HEK293 (cell line): ENCODE measurements around the gene ABHD4.

Experiments used
- CTCF ChIA-PET: fragments of 350-600 bp; formaldehyde crosslinking; extraction: SDS; loops from one replicate; lab custom pipeline; 2021; ENCODE audit warnings: antibody characterized with exemption; lab: Yijun Ruan, JAX
- POLR2A ChIA-PET: fragments of 300-600 bp; formaldehyde crosslinking; extraction: SDS; loops from one replicate; lab custom pipeline; 2020; ENCODE audit warnings: antibody characterized with exemption, inconsistent platforms; lab: Yijun Ruan, JAX
- H3K27ac ChIP-seq: fragments of 200-500 bp; sonication (Bioruptor generic); 2 replicates; pipeline ENCODE4 v1.5.1; 2014; ENCODE audit warnings: low read depth, low read length, control low read depth, inconsistent platforms; ENCODE audit errors: extremely low read depth
- H3K36me3 ChIP-seq, 2 experiments: fragments of 200-500 bp in 1 of 2; sonication (Bioruptor generic) in 1 of 2; 1 replicate in 1 of 2; 2 replicates in 1 of 2; pipeline ENCODE4 v1.5.1; 2014 to 2017; ENCODE audit warnings: inconsistent platforms in 2 of 2, low read length in 2 of 2; ENCODE audit not compliant: control insufficient read depth in 2 of 2, insufficient read depth in 1 of 2
- H3K4me1 ChIP-seq: fragments of 200-500 bp; sonication (Bioruptor generic); 2 replicates; pipeline ENCODE4 v1.5.1; 2014; ENCODE audit warnings: mild to moderate bottlenecking, low read length, inconsistent platforms; ENCODE audit not compliant: control insufficient read depth, insufficient read depth
- H3K4me3 ChIP-seq: 2 replicates; pipeline ENCODE4 v1.5.1; 2011; ENCODE audit warnings: low read depth, mild to moderate bottlenecking, control low read depth, low read length, moderate library complexity
- H3K9me3 ChIP-seq: fragments of 200-500 bp; sonication (Bioruptor generic); 2 replicates; pipeline ENCODE4 v1.5.1; 2014; ENCODE audit warnings: low read depth, low read length, inconsistent platforms; ENCODE audit not compliant: control insufficient read depth, insufficient read depth
- ATF2 ChIP-seq: fragments of 450-650 bp; formaldehyde crosslinking; IDR thresholded peaks from 2 replicates; pipeline ENCODE4 v1.5.1; 2016; ENCODE audit warnings: missing biosample characterization, missing genetic modification characterization, low read depth
- HOXA7 ChIP-seq: sonication (generic); formaldehyde crosslinking; IDR thresholded peaks from 2 replicates; pipeline ENCODE4 v1.8.1; 2022; ENCODE audit warnings: missing genetic modification reagents, borderline replicate concordance
- IKZF3 ChIP-seq: fragments of 450-650 bp; IDR thresholded peaks from 2 replicates; pipeline ENCODE4 v1.5.0; 2018; ENCODE audit warnings: missing biosample characterization, mild to moderate bottlenecking, missing genetic modification characterization, moderate library complexity
- SCRT1 ChIP-seq: fragments of 450-650 bp; formaldehyde crosslinking; IDR thresholded peaks from 2 replicates; pipeline ENCODE4 v1.5.1; 2016; ENCODE audit warnings: missing biosample characterization, missing genetic modification characterization, borderline replicate concordance
- SETDB1 ChIP-seq: IDR thresholded peaks from one replicate; pipeline ENCODE4 v1.6.1; 2017; ENCODE audit warnings: mild to moderate bottlenecking, low read length, moderate library complexity, mixed read lengths; ENCODE audit not compliant: insufficient read length
- ZBTB6 ChIP-seq: fragments of 450-650 bp; formaldehyde crosslinking; IDR thresholded peaks from 2 replicates; pipeline ENCODE4 v1.5.1; 2017; ENCODE audit warnings: missing biosample characterization, missing genetic modification characterization
- ZFHX2 ChIP-seq: fragments of 450-650 bp; formaldehyde crosslinking; conservative IDR thresholded peaks from 2 replicates; pipeline ENCODE4 v1.5.1; 2016; ENCODE audit warnings: missing biosample characterization, missing genetic modification characterization
- ZNF23 ChIP-seq: fragments of 450-650 bp; formaldehyde crosslinking; IDR thresholded peaks from 2 replicates; pipeline ENCODE4 v1.5.1; 2016; ENCODE audit warnings: missing biosample characterization, missing genetic modification characterization, borderline replicate concordance
- ZNF239 ChIP-seq: fragments of 450-650 bp; formaldehyde crosslinking; IDR thresholded peaks from 2 replicates; pipeline ENCODE4 v1.5.1; 2016; ENCODE audit warnings: missing biosample characterization, missing genetic modification characterization
- ZNF280C ChIP-seq: fragments of 450-650 bp; formaldehyde crosslinking; IDR thresholded peaks from 2 replicates; pipeline ENCODE4 v1.5.1; 2016; ENCODE audit warnings: missing biosample characterization, missing genetic modification characterization
- ZNF280D ChIP-seq: fragments of 450-650 bp; formaldehyde crosslinking; IDR thresholded peaks from 2 replicates; pipeline ENCODE4 v1.5.1; 2016; ENCODE audit warnings: missing biosample characterization, missing genetic modification characterization
- ZNF362 ChIP-seq: fragments of 450-650 bp; formaldehyde crosslinking; IDR thresholded peaks from 2 replicates; pipeline ENCODE4 v1.5.1; 2016; ENCODE audit warnings: missing biosample characterization, missing genetic modification characterization
- ZNF514 ChIP-seq: fragments of 450-650 bp; formaldehyde crosslinking; IDR thresholded peaks from 2 replicates; pipeline ENCODE4 v1.5.1; 2016; ENCODE audit warnings: missing biosample characterization, missing genetic modification characterization
- ZNF521 ChIP-seq: fragments of 450-650 bp; formaldehyde crosslinking; IDR thresholded peaks from 2 replicates; pipeline ENCODE4 v1.5.1; 2017; ENCODE audit warnings: missing biosample characterization, mild to moderate bottlenecking, missing genetic modification characterization
- ZNF658 ChIP-seq: fragments of 450-650 bp; formaldehyde crosslinking; IDR thresholded peaks from 2 replicates; pipeline ENCODE4; 2016; ENCODE audit warnings: missing biosample characterization, missing genetic modification characterization
- ZSCAN16 ChIP-seq: fragments of 450-650 bp; formaldehyde crosslinking; IDR thresholded peaks from 2 replicates; pipeline ENCODE4 v1.5.1; 2016; ENCODE audit warnings: missing biosample characterization, missing genetic modification characterization
- TF ChIP-seq, protein P1 (sequence below): fragments of 450-650 bp; formaldehyde crosslinking; IDR thresholded peaks from 2 replicates; pipeline ENCODE4 v1.5.1; 2016; ENCODE audit warnings: missing biosample characterization, missing genetic modification characterization, borderline replicate concordance

The ABHD4 gene

GRCh38 chr14:22551605-22551997 is 46.5 kb upstream of the ABHD4 start:
- Histone ChIP-seq H3K4me1 (no peaks in the 10 kb centered on the region), H3K36me3 (no peaks in the 10 kb centered on the region), H3K27ac (no peak overlapping the region), H3K9me3 (no peaks in the 10 kb centered on the region), H3K4me3 (no peak overlapping the region)
- POLR2A ChIA-PET = no interaction called here
- no peak for TF ChIP-seq ZNF23 (tag by site-specific recombination)
- 0 out of 2 replicates have a peak, but pooled peaks have one; percentile 34 for TF ChIP-seq ZBTB6 (tag by site-specific recombination)
- CTCF ChIA-PET = interaction anchor here (0.7 kb wide), 2 partner anchors 50 to 261 kb away, joined by 3 to 6 read pairs; no protein-coding TSS in a partner anchor

DNA sequence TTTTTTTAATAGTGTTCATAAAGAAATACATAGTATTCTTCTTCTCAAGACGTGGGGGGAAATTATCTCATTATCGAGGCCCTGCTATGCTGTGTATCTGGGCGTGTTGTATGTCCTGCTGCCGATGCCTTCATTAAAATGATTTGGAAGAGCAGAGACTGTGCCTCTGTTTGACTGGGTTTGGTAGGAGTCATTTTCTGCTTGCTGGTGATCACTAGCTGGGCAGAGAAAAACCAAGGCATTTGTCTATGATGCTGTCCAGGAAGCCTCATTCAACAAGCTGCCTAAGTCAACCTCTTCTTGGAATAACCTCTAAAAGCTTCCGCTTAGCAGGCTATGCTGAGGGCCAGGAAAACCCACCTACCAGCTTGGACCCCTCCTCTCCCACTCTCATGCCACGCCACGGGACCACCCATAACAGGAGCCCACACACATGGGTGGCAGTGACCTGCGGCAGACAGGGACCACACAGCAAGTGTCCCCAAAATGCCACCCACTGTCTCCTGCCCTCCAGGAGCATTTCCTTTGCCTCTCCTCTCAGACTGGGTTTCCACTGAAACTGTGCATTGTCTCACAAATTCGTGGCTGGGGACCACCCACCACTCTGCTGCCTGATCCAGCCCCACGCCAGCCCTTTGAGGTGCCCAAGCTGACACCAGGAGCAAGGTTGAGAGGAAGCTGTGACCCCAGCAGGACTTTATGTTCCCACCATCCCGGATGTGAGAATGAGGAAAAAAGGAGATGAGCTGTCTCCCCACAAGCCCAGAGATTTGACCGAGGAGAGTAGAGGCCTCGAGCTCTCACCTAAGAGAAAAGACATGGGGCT is 45.9 kb upstream of the ABHD4 start:
- ChIA-PET POLR2A (interaction anchor here (0.6 to 0.7 kb wide), 2 partner anchors 10 to 375 kb away, joined by 3 to 5 read pairs; no protein-coding TSS in a partner anchor), CTCF (interaction anchor here (0.6 to 2.1 kb wide), 5 partner anchors 11 to 453 kb away, joined by 3 to 9 read pairs (median 4); partner anchors contain the start of gene RBM23)
- Histone ChIP-seq H3K4me3 (no peak overlapping the region), H3K36me3 (no peaks in the 10 kb centered on the region), H3K4me1 (no peaks in the 10 kb centered on the region; the same call in 1 of the 2 replicates), H3K27ac (no peak overlapping the region), H3K9me3 (no peaks in the 10 kb centered on the region)
- no peak for TF ChIP-seq SCRT1
- no peak for TF ChIP-seq ZFHX2 (tag by site-specific recombination)
- TF ChIP-seq ZNF239 (tag by site-specific recombination) = no peak
- TF ChIP-seq ATF2 (tag by site-specific recombination) = no peak
- no peak for TF ChIP-seq ZNF280D (tag by site-specific recombination)
- no peak for TF ChIP-seq ZNF521 (tag by site-specific recombination)
- no peak for TF ChIP-seq SETDB1
- TF ChIP-seq, protein P1, sequence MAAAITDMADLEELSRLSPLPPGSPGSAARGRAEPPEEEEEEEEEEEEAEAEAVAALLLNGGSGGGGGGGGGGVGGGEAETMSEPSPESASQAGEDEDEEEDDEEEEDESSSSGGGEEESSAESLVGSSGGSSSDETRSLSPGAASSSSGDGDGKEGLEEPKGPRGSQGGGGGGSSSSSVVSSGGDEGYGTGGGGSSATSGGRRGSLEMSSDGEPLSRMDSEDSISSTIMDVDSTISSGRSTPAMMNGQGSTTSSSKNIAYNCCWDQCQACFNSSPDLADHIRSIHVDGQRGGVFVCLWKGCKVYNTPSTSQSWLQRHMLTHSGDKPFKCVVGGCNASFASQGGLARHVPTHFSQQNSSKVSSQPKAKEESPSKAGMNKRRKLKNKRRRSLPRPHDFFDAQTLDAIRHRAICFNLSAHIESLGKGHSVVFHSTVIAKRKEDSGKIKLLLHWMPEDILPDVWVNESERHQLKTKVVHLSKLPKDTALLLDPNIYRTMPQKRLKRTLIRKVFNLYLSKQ (tag by site-specific recombination) = no peak
- TF ChIP-seq ZNF280C (tag by site-specific recombination) = no peak
- no peak for TF ChIP-seq ZSCAN16
- TF ChIP-seq HOXA7 (CRISPR knock-in tag) = no peak
- no peak for TF ChIP-seq IKZF3
- no peak for TF ChIP-seq ZNF362 (tag by site-specific recombination)
- no peak for TF ChIP-seq ZNF514 (tag by site-specific recombination)
- no peak for TF ChIP-seq ZNF658 (tag by site-specific recombination)
